Heart left ventricle (tissue), 16 donors: ENCODE measurements around the gene MIEN1. TPM values are rescaled to one million over a fixed set of nuclear protein-coding genes. Genes with fewer than 3 reads are reported as not detected.

Experiments
- ATAC-seq, 4 donors: fragments of 200-7000 bp; cut with Tn5 transposase; one replicate each; pipeline ENCODE4 v1.9.1; 2020 to 2022; ENCODE audit warnings: moderate library complexity in 4 of 4, mild to moderate bottlenecking in 3 of 4, moderate number of reproducible peaks in 1 of 4
- DNase-seq, 5 donors: peaks; one replicate each; pipeline ENCODE4 v3.0.0-alpha.2; 2020
- H3K27ac ChIP-seq, 12 donors: fragments of 200-600 bp; sonication (generic) in 4 of 12; one replicate each; pipeline versions ENCODE4 v1.5.0 to v1.8.0; 2016 to 2022; ENCODE audit warnings: mild to moderate bottlenecking in 2 of 12
- H3K27me3 ChIP-seq, 9 donors: fragments of 200-600 bp; sonication (generic) in 2 of 9; one replicate each; pipeline versions ENCODE4 v1.5.1 to v1.8.0; 2016 to 2022; ENCODE audit warnings: mild to moderate bottlenecking in 3 of 9
- H3K36me3 ChIP-seq, 9 donors: fragments of 200-600 bp; sonication (generic) in 2 of 9; one replicate each; pipeline versions ENCODE4 v1.5.0 to v1.8.0; 2018 to 2022; ENCODE audit warnings: mild to moderate bottlenecking in 2 of 9
- H3K4me1 ChIP-seq, 12 donors: fragments of 200-600 bp; sonication (generic) in 4 of 12; one replicate each; pipeline versions ENCODE4 v1.5.0 to v1.8.0; 2016 to 2022; ENCODE audit warnings: mild to moderate bottlenecking in 3 of 12
- H3K4me3 ChIP-seq, 12 donors: fragments of 200-600 bp; sonication (generic) in 4 of 12; one replicate each; pipeline versions ENCODE4 v1.5.0 to v1.8.0; 2017 to 2022; ENCODE audit warnings: mild to moderate bottlenecking in 9 of 12, moderate library complexity in 4 of 12
- H3K9me3 ChIP-seq, 12 donors: fragments of 200-600 bp; sonication (generic) in 4 of 12; one replicate each; pipeline versions ENCODE4 v1.5.0 to v1.8.0; 2016 to 2022; ENCODE audit warnings: mild to moderate bottlenecking in 1 of 12
- CTCF ChIP-seq, 12 donors: fragments of 200-600 bp; sonication (generic) in 4 of 12; IDR thresholded peaks; one replicate each; pipeline versions ENCODE4 v1.5.0 to v1.8.0; 2018 to 2022; ENCODE audit warnings: antibody characterized with exemption in 12 of 12, mild to moderate bottlenecking in 5 of 12
- POLR2A ChIP-seq, 2 donors: fragments of 450-650 bp; IDR thresholded peaks; one replicate each; pipeline ENCODE4 v1.6.1; 2017; ENCODE audit warnings: antibody characterized with exemption in 2 of 2, mild to moderate bottlenecking in 2 of 2, moderate library complexity in 2 of 2
- WGBS, 4 donors: extraction: QIAGEN DNeasy Blood & Tissue Kit in 2 of 4; methylation state at CpG; one replicate each; pipeline versions ENCODE4 v1.1.5 to v1.1.7; 2013 to 2018; 5-methylcytosine and 5-hydroxymethylcytosine counted together
- intact Hi-C, 10 donors: fragments of 100-400 bp; cut with DNase I; formaldehyde crosslinking; loops; one replicate each; pipeline versions ENCODE4 v1.11.1 to v1.14.2; 2022
- polyA plus RNA-seq, 2 donors: library from polyadenylated mRNA; stranded (reverse); fragments of 200-250 nt; gene quantifications; one replicate each; pipeline ENCODE4 v1.2.3, GENCODE V29; 2013
- total RNA-seq, 9 donors: library from RNA; depleted of rRNA in 2 of 9; stranded (reverse); fragments of >200 nt in 2 of 9; fragmentation: NEBNext Ultra II Directional in 3 of 9; extraction: Animal tissue kit (Norgen Biotek cat#: 25700) in 3 of 9; gene quantifications; one replicate each; pipeline versions ENCODE4 v1.1.0 to v1.2.4, GENCODE V29; 2016 to 2023
- donor health status: ischemic (EF 13 %, LVEDD 7.1; RV severe dilation, severe dysfunction).
- donor health status: healthy with polysubstance abuse.
- donor health status: DM: no; HTN: yes; CAD: no.
- donor health status: DM: no; HTN: no; CAD: no.
- donor health status: ischemic (EF 25% LVEDD 6.9; RV normal size, moderate dysfunction).
- donor health status: ischemic (EF 25% LVEDD 5.7; RV mildly dilated, moderate dysfunction).
- donor health status: healthy.
- donor health status: DM: yes; HTN: yes; CAD: no.
- donor health status: ischemic (EF 35%, LVEDD 5.7; RV mildly dilated, moderate dysfunction).
- donor health status: nonischemic (EF 11% LVEDD 7.7; RV severe dilation, severe dysfunction).
- donor health status: DM: yes; HTN: yes; CAD: no.
- donor health status: PGD.
- donor health status: ischemic (EF 29% LVEDD 5.4; RV normal size, mild dysfunction).
- donor health status: nonischemic (EF 23%, LVEDD 6.1; RV moderate dilation, normal function).

The MIEN1 gene
- total and polyA plus RNA-seq, 11 donors: 34.3 to 159 (median 55.1) TPM

- ATAC-seq (no peak), DNase-seq (no peak)
- intact Hi-C loops: no loop called here
- H3K36me3 ChIP-seq: no peaks in the 10 kb centered on the region
- peaks cover 0 to 27% (median 9%) of the 10 kb centered on the region in 9 donors for H3K27me3 ChIP-seq
- no peak overlapping the region for H3K27ac ChIP-seq
- TF ChIP-seq POLR2A (IDR thresholded peaks at IDR 0.05): no peak
- no peak for TF ChIP-seq CTCF (IDR thresholded peaks at IDR 0.05)
- H3K4me1 ChIP-seq: peaks cover 0 to 22% (median 6%) of the 10 kb centered on the region in 12 donors
- H3K9me3 ChIP-seq: no peaks in the 10 kb centered on the region
- H3K4me3 ChIP-seq: no peak overlapping the region
- WGBS, 4 donors: 91 to 95% (median 93%) methylated on average over 20 to 23 of the region's 23 CpGs
These were observed 15.2 kb upstream of the MIEN1 start for GRCh38 chr17:39745335-39746144.

GRCh38 chr17:39744836-39745215 is 14.5 kb upstream of the MIEN1 start:
- WGBS, 4 donors: 32 to 87% (median 81%) methylated on average over 2 to 8 of the region's 8 CpGs
- Histone ChIP-seq H3K4me3 (no peak overlapping the region), H3K27me3 (peaks cover 0 to 34% (median 15%) of the 10 kb centered on the region in 9 donors), H3K4me1 (peaks cover 0 to 21% (median under 1%) of the 10 kb centered on the region in 12 donors), H3K9me3 (no peaks in the 10 kb centered on the region), H3K27ac (no peak overlapping the region), H3K36me3 (no peaks in the 10 kb centered on the region)
- ATAC-seq: no peak
- intact Hi-C loops: no loop called here
- DNase-seq: no peak
- TF ChIP-seq POLR2A (IDR thresholded peaks at IDR 0.05) (no peak), CTCF (IDR thresholded peaks at IDR 0.05) (no peak)

GRCh38 chr17:39744075-39744835 is 13.9 kb upstream of the MIEN1 start:
- ATAC-seq: no peak
- Histone ChIP-seq H3K27ac (no peak overlapping the region), H3K9me3 (no peaks in the 10 kb centered on the region), H3K36me3 (no peaks in the 10 kb centered on the region), H3K27me3 (peaks cover 0 to 39% (median 20%) of the 10 kb centered on the region in 9 donors), H3K4me3 (no peak overlapping the region), H3K4me1 (peaks cover 0 to 23% (median 5%) of the 10 kb centered on the region in 12 donors)
- 80 to 89% (median 86%) methylated on average over 15 to 16 of the region's 16 CpGs for WGBS, 4 donors
- DNase-seq: no peak
- intact Hi-C loops: no loop called here
- TF ChIP-seq CTCF (IDR thresholded peaks at IDR 0.05) (no peak), POLR2A (IDR thresholded peaks at IDR 0.05) (no peak)

- TF ChIP-seq CTCF (IDR thresholded peaks at IDR 0.05): no peak
- Histone ChIP-seq H3K27ac (no peak overlapping the region), H3K4me3 (no peak overlapping the region), H3K27me3 (peaks cover 9 to 53% (median 25%) of the 10 kb centered on the region in 9 donors), H3K36me3 (no peaks in the 10 kb centered on the region), H3K9me3 (no peaks in the 10 kb centered on the region), H3K4me1 (peaks cover 0 to 36% (median 13%) of the 10 kb centered on the region in 12 donors)
- no peak for ATAC-seq
- DNase-seq: no peak
- intact Hi-C loops: no loop called here
- WGBS, 4 donors: 85 to 91% (median 85%) methylated on average over 9 to 21 of the region's 21 CpGs
These were observed 12.6 kb upstream of the MIEN1 start for GRCh38 chr17:39742856-39743436.
